Breast epithelium (tissue), 4 donors: ENCODE data around the gene PCBP3. TPM values are rescaled to one million over a fixed set of nuclear protein-coding genes. Genes with fewer than 3 reads are reported as not detected.

Experiments used
- DNase-seq, 2 donors: peaks; one replicate each; pipeline ENCODE4 v3.0.0-alpha.2; 2019; ENCODE audit warnings: low spot score in 2 of 2
- H3K27ac ChIP-seq, 2 donors: fragments of 200-600 bp; sonication (generic) in 1 of 2; one replicate each; pipeline ENCODE4 v1.5.1; 2016 to 2019; ENCODE audit warnings: mild to moderate bottlenecking in 1 of 2
- H3K27me3 ChIP-seq, 2 donors: fragments of 200-600 bp; sonication (generic) in 1 of 2; one replicate each; pipeline versions ENCODE4 v1.5.1 to v1.6.0; 2017 to 2019; ENCODE audit warnings: control low read depth in 1 of 2, mild to moderate bottlenecking in 1 of 2
- H3K36me3 ChIP-seq: fragments of 200-600 bp; one replicate; pipeline ENCODE4 v1.5.1; 2019
- H3K4me1 ChIP-seq, 2 donors: fragments of 200-600 bp; sonication (generic); one replicate each; pipeline ENCODE4 v1.5.1; 2016 to 2019; ENCODE audit warnings: control low read depth in 1 of 2
- H3K4me3 ChIP-seq, 3 donors: fragments of 200-600 bp; sonication (generic); 1 replicate in 2 of 3; 2 replicates in 1 of 3; pipeline ENCODE4 v1.5.1; 2016 to 2019; ENCODE audit warnings: mild to moderate bottlenecking in 3 of 3, moderate library complexity in 2 of 3
- H3K9me3 ChIP-seq, 2 donors: fragments of 200-600 bp; sonication (generic) in 1 of 2; one replicate each; pipeline ENCODE4 v1.5.1; 2016 to 2019; ENCODE audit warnings: control low read depth in 1 of 2
- CTCF ChIP-seq, 3 donors: fragments of 450-650 bp; IDR thresholded peaks; one replicate each; pipeline ENCODE4 v1.5.1; 2016 to 2017; ENCODE audit warnings: antibody characterized with exemption in 3 of 3, mild to moderate bottlenecking in 3 of 3, moderate library complexity in 3 of 3
- POLR2A ChIP-seq: fragments of 450-650 bp; IDR thresholded peaks from one replicate; pipeline ENCODE4 v1.6.1; 2016; ENCODE audit warnings: antibody characterized with exemption, mild to moderate bottlenecking, moderate library complexity
- POLR2AphosphoS5 ChIP-seq, 3 donors: sonication (generic); formaldehyde crosslinking; IDR thresholded peaks; one replicate each; pipeline ENCODE4 v1.6.1; 2017; ENCODE audit warnings: antibody characterized with exemption in 3 of 3
- intact Hi-C: fragments of 100-400 bp; cut with DNase I; formaldehyde crosslinking; loops from one replicate; pipeline ENCODE4 v1.15.1; 2023; ENCODE audit warnings: low total_unique reads
- total RNA-seq, 3 donors: library from RNA; depleted of rRNA; stranded (reverse); fragments of >200 nt; gene quantifications; one replicate each; pipeline ENCODE4 v1.1.0, GENCODE V29; 2016

PCBP3 gene
- total RNA-seq, 3 donors from 2014 or later = 3.4 to 13.8 (median 4.6) TPM

- no peaks in the 10 kb centered on the region for H3K36me3 ChIP-seq
- no peak overlapping the region for H3K4me3 ChIP-seq
- no peak for DNase-seq
- intact Hi-C loops = no loop called here
- H3K9me3 ChIP-seq = peaks cover 11 to 24% of the 10 kb centered on the region in 2 donors
- TF ChIP-seq CTCF (IDR thresholded peaks at IDR 0.05) = no peak
- no peak for TF ChIP-seq POLR2A
- TF ChIP-seq POLR2AphosphoS5 (IDR thresholded peaks at IDR 0.05) = no peak
- no peaks in the 10 kb centered on the region for H3K4me1 ChIP-seq
- H3K27me3 ChIP-seq = peaks cover 0 to 4% of the 10 kb centered on the region in 2 donors
- no peak overlapping the region for H3K27ac ChIP-seq
Measured at GRCh38 chr21:45930792-45931191, 287.3 kb downstream of the PCBP3 start.

- Histone ChIP-seq H3K36me3 (no peaks in the 10 kb centered on the region), H3K4me3 (no peak overlapping the region), H3K27me3 (peaks cover 0 to 4% of the 10 kb centered on the region in 2 donors), H3K27ac (no peak overlapping the region), H3K9me3 (peaks cover 18 to 30% of the 10 kb centered on the region in 2 donors), H3K4me1 (no peaks in the 10 kb centered on the region)
- intact Hi-C loops = no loop called here
- DNase-seq = no peak
- TF ChIP-seq POLR2A = no peak
- no peak for TF ChIP-seq CTCF (IDR thresholded peaks at IDR 0.05)
- TF ChIP-seq POLR2AphosphoS5 (IDR thresholded peaks at IDR 0.05) = no peak
Measured at GRCh38 chr21:45931397-45931969, 288.0 kb downstream of the PCBP3 start.

GRCh38 chr21:45932922-45933502 is 289.5 kb downstream of the PCBP3 start:
- no peak overlapping the region for H3K27ac ChIP-seq
- DNase-seq = no peak
- no peak overlapping the region for H3K4me3 ChIP-seq
- no peaks in the 10 kb centered on the region for H3K36me3 ChIP-seq
- TF ChIP-seq POLR2A (no peak), CTCF (IDR thresholded peaks at IDR 0.05) (no peak), POLR2AphosphoS5 (IDR thresholded peaks at IDR 0.05) (no peak)
- peaks cover 20 to 44% of the 10 kb centered on the region in 2 donors for H3K9me3 ChIP-seq
- peaks cover 0 to 4% of the 10 kb centered on the region in 2 donors for H3K27me3 ChIP-seq
- intact Hi-C loops = no loop called here
- no peaks in the 10 kb centered on the region for H3K4me1 ChIP-seq

- peaks cover 20 to 44% of the 10 kb centered on the region in 2 donors for H3K9me3 ChIP-seq
- intact Hi-C loops = no loop called here
- H3K4me3 ChIP-seq = no peak overlapping the region
- H3K36me3 ChIP-seq = no peaks in the 10 kb centered on the region
- DNase-seq = no peak
- peaks cover 0 to 4% of the 10 kb centered on the region in 2 donors for H3K27me3 ChIP-seq
- no peaks in the 10 kb centered on the region for H3K4me1 ChIP-seq
- TF ChIP-seq POLR2AphosphoS5 (IDR thresholded peaks at IDR 0.05) (no peak), CTCF (IDR thresholded peaks at IDR 0.05) (no peak), POLR2A (no peak)
- H3K27ac ChIP-seq = no peak overlapping the region
Measured at GRCh38 chr21:45934085-45934484, 290.6 kb downstream of the PCBP3 start.

- Histone ChIP-seq H3K4me3 (no peak overlapping the region), H3K9me3 (peaks cover 20 to 44% of the 10 kb centered on the region in 2 donors), H3K4me1 (no peaks in the 10 kb centered on the region), H3K36me3 (no peaks in the 10 kb centered on the region), H3K27me3 (peaks cover 0 to 4% of the 10 kb centered on the region in 2 donors), H3K27ac (no peak overlapping the region)
- no peak for DNase-seq
- TF ChIP-seq POLR2AphosphoS5 (IDR thresholded peaks at IDR 0.05) (no peak), CTCF (IDR thresholded peaks at IDR 0.05) (no peak), POLR2A (no peak)
- intact Hi-C loops = no loop called here
Measured at GRCh38 chr21:45934554-45934953, 291.0 kb downstream of the PCBP3 start.
